IMR-90 (cell line): ENCODE data around the gene ZNF236. TPM values are rescaled to one million over a fixed set of nuclear protein-coding genes. Genes with fewer than 3 reads are reported as not detected.

Experiments
- ATAC-seq: fragments of 200-7000 bp; cut with Tn5 transposase; 2 replicates; pipeline ENCODE4 v1.9.1; 2020; ENCODE audit warnings: low read depth, mild to moderate bottlenecking, moderate library complexity
- BruUV-seq: library from RNA; stranded (reverse); fragments of 400-500 nt; replicated peaks from 2 replicates; lab custom pipeline; 2021; lab: Mats Ljungman, UMichigan
- CTCF ChIA-PET: fragments of 300-600 bp; formaldehyde crosslinking; extraction: SDS; loops from one replicate; lab custom pipeline; 2021; ENCODE audit warnings: antibody characterized with exemption; lab: Yijun Ruan, JAX
- POLR2A ChIA-PET: fragments of 300-600 bp; sonication (Branson Sonifier 250); formaldehyde crosslinking; loops from one replicate; lab custom pipeline; 2022; ENCODE audit warnings: antibody characterized with exemption; ENCODE audit not compliant: unreplicated experiment; lab: Charles Lee
- DNase-seq: peaks from one replicate; pipeline ENCODE4 v3.0.0; 2013
- H2AFZ ChIP-seq: replicated peaks from 2 replicates; pipeline ENCODE3; 2013; ENCODE audit warnings: low read length, mild to moderate bottlenecking; ENCODE audit not compliant: poor library complexity
- H2AK5ac ChIP-seq: 2 replicates; pipeline ENCODE4 v1.6.1; 2013; ENCODE audit warnings: low read depth, low read length, inconsistent platforms
- H2AK9ac ChIP-seq: replicated peaks from 2 replicates; pipeline ENCODE3; 2013; ENCODE audit warnings: mild to moderate bottlenecking, low read depth, low read length, moderate library complexity; ENCODE audit not compliant: poor library complexity
- H2BK120ac ChIP-seq: 2 replicates; pipeline ENCODE4 v1.6.1; 2013; ENCODE audit warnings: low read depth, low read length, inconsistent platforms
- H2BK15ac ChIP-seq: 3 replicates; pipeline ENCODE4 v1.6.1; 2013; ENCODE audit warnings: low read depth, low read length, inconsistent platforms
- H2BK20ac ChIP-seq: 2 replicates; pipeline ENCODE4 v1.6.1; 2013; ENCODE audit warnings: low read depth, mild to moderate bottlenecking, inconsistent platforms, low read length, moderate library complexity
- H2BK5ac ChIP-seq: 2 replicates; pipeline ENCODE4 v1.6.1; 2013; ENCODE audit warnings: mild to moderate bottlenecking, low read depth, low read length, inconsistent platforms; ENCODE audit not compliant: poor library complexity, severe bottlenecking
- H3K14ac ChIP-seq: replicated peaks from 2 replicates; pipeline ENCODE4 v1.6.1; 2013; ENCODE audit warnings: low read depth, low read length, inconsistent platforms
- H3K18ac ChIP-seq: 2 replicates; pipeline ENCODE4 v1.6.1; 2013; ENCODE audit warnings: low read depth, low read length, control low read depth
- H3K23ac ChIP-seq: 2 replicates; pipeline ENCODE4 v1.6.1; 2013; ENCODE audit warnings: low read depth, low read length, inconsistent platforms
- H3K27ac ChIP-seq: 2 replicates; pipeline ENCODE4 v1.5.1; 2013; ENCODE audit warnings: mild to moderate bottlenecking, control low read depth, low read length; ENCODE audit not compliant: insufficient read depth
- H3K27me3 ChIP-seq: 2 replicates; pipeline ENCODE4 v1.6.1; 2013; ENCODE audit warnings: low read length; ENCODE audit not compliant: control insufficient read depth, insufficient read depth
- H3K36me3 ChIP-seq: 2 replicates; pipeline ENCODE4 v1.6.1; 2013; ENCODE audit warnings: low read length, mixed read lengths; ENCODE audit not compliant: control insufficient read depth, insufficient read depth
- H3K4ac ChIP-seq: 2 replicates; pipeline ENCODE4 v1.6.1; 2013; ENCODE audit warnings: low read depth, low read length, inconsistent platforms
- H3K4me1 ChIP-seq: 2 replicates; pipeline ENCODE4 v1.6.1; 2013; ENCODE audit warnings: low read length, mixed read lengths; ENCODE audit not compliant: control insufficient read depth, insufficient read depth
- H3K4me2 ChIP-seq: 2 replicates; pipeline ENCODE4 v1.6.1; 2013; ENCODE audit warnings: low read depth, mild to moderate bottlenecking, control low read depth, low read length, moderate library complexity
- H3K4me3 ChIP-seq: 2 replicates; pipeline ENCODE4 v1.5.1; 2013; ENCODE audit warnings: low read depth, mild to moderate bottlenecking, control low read depth, low read length, moderate library complexity; ENCODE audit not compliant: insufficient read depth
- H3K56ac ChIP-seq: 2 replicates; pipeline ENCODE4 v1.6.1; 2013; ENCODE audit warnings: low read length, inconsistent platforms; ENCODE audit not compliant: insufficient read depth; ENCODE audit errors: extremely low read depth
- H3K79me1 ChIP-seq, 2 experiments: 2 replicates each; pipeline ENCODE4 v1.6.1; 2013; ENCODE audit warnings: low read length in 2 of 2, inconsistent platforms in 1 of 2, low read depth in 1 of 2
- H3K9ac ChIP-seq: 2 replicates; pipeline ENCODE4 v1.6.1; 2013; ENCODE audit warnings: low read depth, low read length, control low read depth
- H3K9me1 ChIP-seq: 2 replicates; pipeline ENCODE4 v1.6.1; 2013; ENCODE audit warnings: low read length, inconsistent platforms; ENCODE audit not compliant: insufficient read depth
- H3K9me3 ChIP-seq: 2 replicates; pipeline ENCODE4 v1.6.1; 2013; ENCODE audit warnings: low read length; ENCODE audit not compliant: control insufficient read depth, insufficient read depth
- H4K20me1 ChIP-seq: 2 replicates; pipeline ENCODE4 v1.6.1; 2013; ENCODE audit warnings: low read length, inconsistent platforms; ENCODE audit not compliant: insufficient read depth
- H4K5ac ChIP-seq: 2 replicates; pipeline ENCODE4 v1.6.1; 2013; ENCODE audit warnings: mild to moderate bottlenecking, low read depth, low read length, control low read depth
- H4K8ac ChIP-seq, 2 experiments: 2 replicates each; pipeline ENCODE4 v1.6.1; 2013; ENCODE audit warnings: low read depth in 2 of 2, low read length in 2 of 2, control low read depth in 1 of 2, inconsistent platforms in 1 of 2
- H4K91ac ChIP-seq: 2 replicates; pipeline ENCODE4 v1.6.1; 2013; ENCODE audit warnings: low read depth, low read length, inconsistent platforms; ENCODE audit not compliant: insufficient read depth
- BHLHE40 ChIP-seq: fragments of 150-350 bp; IDR thresholded peaks from 2 replicates; pipeline ENCODE4 v1.6.1; 2016; ENCODE audit warnings: mild to moderate bottlenecking, low read depth, low read length
- CEBPB ChIP-seq: IDR thresholded peaks from 2 replicates; pipeline ENCODE4 v1.6.1; 2012; ENCODE audit warnings: low read depth, low read length, improper control_type of control experiment
- CHD1 ChIP-seq: IDR thresholded peaks from 2 replicates; pipeline ENCODE4 v1.6.1; 2012; ENCODE audit warnings: low read depth, low read length, improper control_type of control experiment
- FOS ChIP-seq: fragments of 150-350 bp; IDR thresholded peaks from 2 replicates; pipeline ENCODE4 v1.6.1; 2016; ENCODE audit warnings: low read depth, low read length
- MAFK ChIP-seq: IDR thresholded peaks from 2 replicates; pipeline ENCODE4 v1.6.1; 2012; ENCODE audit warnings: low read depth, low read length, improper control_type of control experiment
- MXI1 ChIP-seq: IDR thresholded peaks from 2 replicates; pipeline ENCODE4 v1.6.1; 2012; ENCODE audit warnings: low read depth, mild to moderate bottlenecking, low read length, moderate library complexity, borderline replicate concordance
- NFE2L2 ChIP-seq: fragments of 150-350 bp; IDR thresholded peaks from 2 replicates; pipeline ENCODE4 v1.6.1; 2016; ENCODE audit warnings: low read depth, mild to moderate bottlenecking, low read length
- POLR2A ChIP-seq: IDR thresholded peaks from 2 replicates; pipeline ENCODE4 v1.6.1; 2012; ENCODE audit warnings: mild to moderate bottlenecking, low read depth, low read length
- RCOR1 ChIP-seq: IDR thresholded peaks from 2 replicates; pipeline ENCODE4 v1.6.1; 2012; ENCODE audit warnings: mild to moderate bottlenecking, low read length, improper control_type of control experiment; ENCODE audit not compliant: insufficient replicate concordance
- RFX5 ChIP-seq: IDR thresholded peaks from 2 replicates; pipeline ENCODE4 v1.8.0; 2012; ENCODE audit warnings: low read depth, mild to moderate bottlenecking, low read length, moderate library complexity
- SMC3 ChIP-seq: fragments of 150-350 bp; IDR thresholded peaks from 2 replicates; pipeline ENCODE4 v1.6.1; 2016; ENCODE audit warnings: low read depth, mild to moderate bottlenecking, antibody characterized with exemption, low read length, moderate library complexity
- WGBS, 2 experiments: methylation state at CpG; one replicate each; pipeline versions ENCODE4 v1.1.5 to v1.1.7; 2013; ENCODE audit warnings: missing lambda C conversion rate in 2 of 2; ENCODE audit not compliant: insufficient read length in 1 of 2; ENCODE audit errors: extremely low coverage in 2 of 2; 5-methylcytosine and 5-hydroxymethylcytosine counted together
- dilution Hi-C: fragments of 300-500 bp; cut with HindIII; formaldehyde crosslinking; loops from one replicate; pipeline ENCODE4 v1.14.3; 2018; ENCODE audit warnings: low sequenced_read_pairs; ENCODE audit not compliant: unreplicated experiment
- in situ Hi-C: fragments of 300-500 bp; cut with MboI; formaldehyde crosslinking; loops from 3 replicates; pipeline ENCODE4 v1.14.3; 2019; ENCODE audit warnings: low sequenced_read_pairs, inconsistent platforms, mixed read lengths
- intact Hi-C: fragments of 100-400 bp; cut with micrococcal nuclease; formaldehyde crosslinking; loops from 2 replicates; pipeline ENCODE4 v1.10.0; 2022
- polyA plus RNA-seq, 3 experiments: library from polyadenylated mRNA; depleted of rRNA; stranded (reverse); fragments of >200 nt; gene quantifications; 2 replicates each; pipeline ENCODE4 v1.2.3, GENCODE V29; 2012; ENCODE audit warnings: low replicate concordance in 1 of 3
- total RNA-seq: library from RNA; depleted of rRNA; stranded (reverse); fragments of >200 nt; gene quantifications from 2 replicates; pipeline ENCODE4 v1.2.3, GENCODE V29; 2012
- TF ChIP-seq, protein P1 (sequence below): conservative IDR thresholded peaks from 2 replicates; pipeline ENCODE4 v1.5.1; 2012; ENCODE audit warnings: mild to moderate bottlenecking, low read depth, low read length, improper control_type of control experiment
- TF ChIP-seq, protein P2 (sequence below): fragments of 150-350 bp; IDR thresholded peaks from 2 replicates; pipeline ENCODE4 v1.6.1; 2016; ENCODE audit warnings: low read depth, mild to moderate bottlenecking, low read length, moderate library complexity, borderline replicate concordance
- TF ChIP-seq, protein P3 (sequence below): fragments of 150-350 bp; IDR thresholded peaks from 2 replicates; pipeline ENCODE4 v1.6.1; 2017; ENCODE audit warnings: mild to moderate bottlenecking, antibody characterized with exemption, low read length, low read depth

The ZNF236 gene
- total and polyA plus RNA-seq, 2 of the 4 experiments (the other 2 are of a cell fraction) = 3.6 to 9.7 TPM

DNA sequence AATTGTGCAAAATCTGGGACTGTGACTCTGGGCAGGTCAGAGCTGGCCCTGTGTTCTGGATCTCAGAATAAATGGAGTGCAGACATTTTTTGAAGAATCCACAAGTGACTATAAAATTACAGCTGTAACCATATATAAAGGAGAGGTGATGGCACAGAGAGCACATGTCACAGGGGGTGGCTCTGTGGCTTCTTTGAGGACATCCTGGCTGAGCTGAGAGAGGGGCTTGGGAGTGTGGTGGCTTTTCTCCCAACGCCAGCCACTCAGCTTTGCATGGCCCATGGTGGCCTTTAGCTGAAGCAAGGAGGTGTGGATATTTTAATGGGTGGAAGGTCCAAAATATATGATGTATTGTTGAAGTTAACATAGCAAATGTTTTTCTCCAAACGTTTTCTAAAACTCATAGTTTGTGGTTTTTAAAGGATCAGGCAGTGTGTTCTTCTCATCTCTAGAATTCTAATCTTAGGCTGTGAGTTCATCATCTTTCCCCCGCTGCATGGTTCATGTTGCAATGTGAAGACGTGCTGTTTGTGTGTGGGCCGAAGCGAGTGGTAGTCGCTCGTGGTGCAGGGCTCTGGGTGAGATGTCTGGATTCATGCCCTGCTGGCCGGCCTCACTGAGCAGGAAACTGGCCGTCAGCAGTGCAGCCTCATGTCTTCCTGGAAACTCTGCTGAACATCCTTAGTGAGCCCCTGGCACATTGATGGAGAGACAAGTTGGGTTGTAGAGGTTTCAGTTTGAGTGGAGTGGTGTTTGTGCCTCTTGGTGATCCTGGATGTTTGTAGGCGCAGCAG is 109.9 kb downstream of the ZNF236 start:
- Histone ChIP-seq H3K4ac (peak overlapping the region; percentile 9; the same call in 1 of the 2 replicates), H3K36me3 (peaks cover 18% of the 10 kb centered on the region), H2AK9ac (peak overlapping the region; percentile 10), H3K14ac (peak overlapping the region; percentile 35), H2BK120ac (peak overlapping the region; percentile 10; the same call in 1 of the 2 replicates), H3K27ac (peak overlapping the region; percentile 66; the same call in 1 of the 2 replicates), H3K79me1 (peaks cover 0 to 5% of the 10 kb centered on the region in 2 experiments; a peak in 1 of 4 replicates), H3K4me2 (peak overlapping the region; percentile 72), H4K20me1 (no peaks in the 10 kb centered on the region), H2AK5ac (no peak overlapping the region), H2BK15ac (no peak overlapping the region), H4K91ac (0 out of 2 replicates have a peak overlapping the region, but pooled peaks have one; percentile 3), H3K4me1 (peaks cover 11% of the 10 kb centered on the region), H3K4me3 (no peak overlapping the region), H4K5ac (peak overlapping the region; percentile 9; the same call in 1 of the 2 replicates), H2BK20ac (no peak overlapping the region), H3K9me3 (no peaks in the 10 kb centered on the region), H3K27me3 (no peaks in the 10 kb centered on the region), H3K9me1 (peaks cover 3% of the 10 kb centered on the region; the same call in 1 of the 2 replicates), H3K56ac (no peak overlapping the region), H3K18ac (peak overlapping the region; percentile 42), H3K23ac (no peak overlapping the region), H2AFZ (peak overlapping the region; percentile 65), H4K8ac (peak overlapping the region in 1 of 2 experiments; percentile 65; a peak in 2 of 4 replicates), H2BK5ac (peak overlapping the region; percentile 59), H3K9ac (no peak overlapping the region)
- in situ Hi-C loops = no loop called here
- POLR2A ChIA-PET = no interaction called here
- WGBS, 2 experiments = 3% methylated on average over 6 of the region's 11 CpGs; no CpG with 5 or more reads in 1 of the 2 experiments
- DNase-seq (peak; percentile 92), ATAC-seq (peak; percentile 97)
- no TSS peak for BruUV-seq
- CTCF ChIA-PET = interaction anchor here (1.1 to 1.6 kb wide), 2 partner anchors 9 to 10 kb away, joined by 3 read pairs; no protein-coding TSS in a partner anchor
- dilution Hi-C loops = no loop called here
- intact Hi-C loops = no loop called here
- TF ChIP-seq, protein P1, sequence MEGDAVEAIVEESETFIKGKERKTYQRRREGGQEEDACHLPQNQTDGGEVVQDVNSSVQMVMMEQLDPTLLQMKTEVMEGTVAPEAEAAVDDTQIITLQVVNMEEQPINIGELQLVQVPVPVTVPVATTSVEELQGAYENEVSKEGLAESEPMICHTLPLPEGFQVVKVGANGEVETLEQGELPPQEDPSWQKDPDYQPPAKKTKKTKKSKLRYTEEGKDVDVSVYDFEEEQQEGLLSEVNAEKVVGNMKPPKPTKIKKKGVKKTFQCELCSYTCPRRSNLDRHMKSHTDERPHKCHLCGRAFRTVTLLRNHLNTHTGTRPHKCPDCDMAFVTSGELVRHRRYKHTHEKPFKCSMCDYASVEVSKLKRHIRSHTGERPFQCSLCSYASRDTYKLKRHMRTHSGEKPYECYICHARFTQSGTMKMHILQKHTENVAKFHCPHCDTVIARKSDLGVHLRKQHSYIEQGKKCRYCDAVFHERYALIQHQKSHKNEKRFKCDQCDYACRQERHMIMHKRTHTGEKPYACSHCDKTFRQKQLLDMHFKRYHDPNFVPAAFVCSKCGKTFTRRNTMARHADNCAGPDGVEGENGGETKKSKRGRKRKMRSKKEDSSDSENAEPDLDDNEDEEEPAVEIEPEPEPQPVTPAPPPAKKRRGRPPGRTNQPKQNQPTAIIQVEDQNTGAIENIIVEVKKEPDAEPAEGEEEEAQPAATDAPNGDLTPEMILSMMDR = no peak
- TF ChIP-seq SMC3 = no peak
- TF ChIP-seq CHD1 = no peak
- peak; percentile 95 for TF ChIP-seq CEBPB
- no peak for TF ChIP-seq RFX5
- TF ChIP-seq RCOR1 = no peak
- TF ChIP-seq NFE2L2 = no peak
- TF ChIP-seq, protein P2, sequence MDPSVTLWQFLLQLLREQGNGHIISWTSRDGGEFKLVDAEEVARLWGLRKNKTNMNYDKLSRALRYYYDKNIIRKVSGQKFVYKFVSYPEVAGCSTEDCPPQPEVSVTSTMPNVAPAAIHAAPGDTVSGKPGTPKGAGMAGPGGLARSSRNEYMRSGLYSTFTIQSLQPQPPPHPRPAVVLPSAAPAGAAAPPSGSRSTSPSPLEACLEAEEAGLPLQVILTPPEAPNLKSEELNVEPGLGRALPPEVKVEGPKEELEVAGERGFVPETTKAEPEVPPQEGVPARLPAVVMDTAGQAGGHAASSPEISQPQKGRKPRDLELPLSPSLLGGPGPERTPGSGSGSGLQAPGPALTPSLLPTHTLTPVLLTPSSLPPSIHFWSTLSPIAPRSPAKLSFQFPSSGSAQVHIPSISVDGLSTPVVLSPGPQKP = no peak
- TF ChIP-seq POLR2A = no peak
- no peak for TF ChIP-seq MAFK
- peak; percentile 86 for TF ChIP-seq BHLHE40
- TF ChIP-seq, protein P3, sequence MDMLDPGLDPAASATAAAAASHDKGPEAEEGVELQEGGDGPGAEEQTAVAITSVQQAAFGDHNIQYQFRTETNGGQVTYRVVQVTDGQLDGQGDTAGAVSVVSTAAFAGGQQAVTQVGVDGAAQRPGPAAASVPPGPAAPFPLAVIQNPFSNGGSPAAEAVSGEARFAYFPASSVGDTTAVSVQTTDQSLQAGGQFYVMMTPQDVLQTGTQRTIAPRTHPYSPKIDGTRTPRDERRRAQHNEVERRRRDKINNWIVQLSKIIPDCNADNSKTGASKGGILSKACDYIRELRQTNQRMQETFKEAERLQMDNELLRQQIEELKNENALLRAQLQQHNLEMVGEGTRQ = no peak
- TF ChIP-seq FOS = peak; percentile 39; the same call in 1 of the 2 replicates
- TF ChIP-seq MXI1 = peak; percentile 86; the same call in 1 of the 2 replicates
